Measurements from ENCODE around the gene IL21R.
"Not testable (repeated sequence)": the region's sequence is repeated elsewhere in the genome, so short reads cannot be mapped to it uniquely, and the experiment has no call there.

Gene IL21R

DNA sequence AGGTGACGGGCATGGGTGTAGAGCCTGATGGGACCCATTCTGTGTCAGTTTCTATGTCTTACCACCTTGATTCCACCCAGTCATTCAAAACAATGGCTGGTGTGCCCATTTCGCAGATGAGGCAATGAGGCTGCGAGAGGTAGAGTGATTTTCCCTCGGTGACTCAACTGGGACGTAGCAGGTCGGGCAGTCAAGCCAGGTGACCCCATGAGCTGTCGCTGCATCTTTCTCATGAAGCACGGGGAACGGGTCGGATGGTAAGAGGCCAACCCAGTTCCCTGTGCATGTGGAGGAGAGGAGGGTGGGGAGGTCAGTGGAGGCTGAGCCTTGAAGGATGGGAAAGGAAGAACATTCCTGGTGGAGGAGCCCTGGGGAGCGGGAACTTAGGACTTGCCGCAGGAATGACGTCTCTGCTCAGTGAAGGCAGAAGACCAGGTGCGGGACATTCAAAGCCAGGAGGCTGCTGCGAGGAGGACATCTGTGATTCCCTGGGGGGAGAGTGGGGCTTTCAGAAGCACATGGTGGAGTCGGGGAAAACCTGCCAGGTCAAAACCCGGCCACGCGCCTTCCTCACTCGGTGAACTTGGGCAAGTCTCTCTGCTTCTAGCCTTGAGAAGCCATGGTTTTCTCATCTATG lies 1.1 kb downstream of the IL21R start:
- DNase-seq, result no peak

DNA sequence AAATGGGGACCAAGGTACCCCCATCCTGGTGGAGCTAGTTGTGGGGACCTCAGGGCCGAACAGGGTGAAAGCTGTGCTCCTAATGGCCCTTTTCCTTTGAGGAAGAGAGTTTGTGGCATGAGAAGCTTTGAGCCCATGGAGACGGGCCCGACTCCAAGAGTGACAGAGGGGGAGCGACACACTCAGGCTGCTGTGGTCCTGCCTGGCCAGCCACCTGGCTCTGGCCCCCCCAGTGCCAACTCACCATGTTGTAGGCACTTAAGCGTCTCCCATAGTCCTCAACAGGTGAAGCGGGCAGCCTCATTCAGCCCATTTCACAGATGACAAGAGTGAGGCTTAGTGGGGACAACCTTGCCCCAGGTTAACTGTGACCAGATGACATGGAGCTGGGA lies 1.6 kb downstream of the IL21R start:
- DNase-seq, result no peak

DNA sequence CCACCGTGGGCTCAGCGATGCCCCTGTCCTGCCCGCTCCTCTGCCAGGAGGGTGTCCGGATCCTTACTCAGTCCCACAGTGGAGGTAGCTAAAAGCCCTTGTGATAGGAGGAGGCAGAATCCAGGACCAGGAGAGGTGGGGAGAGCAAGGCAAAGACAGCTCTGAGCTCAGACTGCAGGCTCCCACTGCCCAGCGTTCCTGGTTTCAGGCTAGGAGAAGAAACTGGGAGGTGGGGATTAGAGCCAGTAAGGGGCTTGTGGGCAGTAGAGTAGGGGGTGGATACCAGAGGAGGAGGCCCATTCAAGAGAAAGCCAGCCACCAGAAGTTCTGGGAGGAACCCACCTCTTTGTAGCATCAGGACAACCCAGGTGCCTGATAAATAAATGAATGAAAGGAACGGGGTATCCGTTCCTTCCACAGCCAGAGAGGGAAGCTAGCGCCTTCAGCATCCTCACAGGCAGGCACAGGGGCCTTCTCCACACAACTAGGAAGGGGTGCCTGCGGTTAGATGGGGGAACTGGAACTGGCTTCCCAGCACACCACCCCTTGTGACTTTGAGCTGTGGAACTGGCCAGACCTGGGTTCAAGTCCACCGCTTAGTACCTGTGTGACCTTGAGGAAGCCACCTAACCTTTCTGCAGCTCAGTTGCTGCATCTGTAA lies 2.3 kb downstream of the IL21R start:
- no peak for DNase-seq

DNA sequence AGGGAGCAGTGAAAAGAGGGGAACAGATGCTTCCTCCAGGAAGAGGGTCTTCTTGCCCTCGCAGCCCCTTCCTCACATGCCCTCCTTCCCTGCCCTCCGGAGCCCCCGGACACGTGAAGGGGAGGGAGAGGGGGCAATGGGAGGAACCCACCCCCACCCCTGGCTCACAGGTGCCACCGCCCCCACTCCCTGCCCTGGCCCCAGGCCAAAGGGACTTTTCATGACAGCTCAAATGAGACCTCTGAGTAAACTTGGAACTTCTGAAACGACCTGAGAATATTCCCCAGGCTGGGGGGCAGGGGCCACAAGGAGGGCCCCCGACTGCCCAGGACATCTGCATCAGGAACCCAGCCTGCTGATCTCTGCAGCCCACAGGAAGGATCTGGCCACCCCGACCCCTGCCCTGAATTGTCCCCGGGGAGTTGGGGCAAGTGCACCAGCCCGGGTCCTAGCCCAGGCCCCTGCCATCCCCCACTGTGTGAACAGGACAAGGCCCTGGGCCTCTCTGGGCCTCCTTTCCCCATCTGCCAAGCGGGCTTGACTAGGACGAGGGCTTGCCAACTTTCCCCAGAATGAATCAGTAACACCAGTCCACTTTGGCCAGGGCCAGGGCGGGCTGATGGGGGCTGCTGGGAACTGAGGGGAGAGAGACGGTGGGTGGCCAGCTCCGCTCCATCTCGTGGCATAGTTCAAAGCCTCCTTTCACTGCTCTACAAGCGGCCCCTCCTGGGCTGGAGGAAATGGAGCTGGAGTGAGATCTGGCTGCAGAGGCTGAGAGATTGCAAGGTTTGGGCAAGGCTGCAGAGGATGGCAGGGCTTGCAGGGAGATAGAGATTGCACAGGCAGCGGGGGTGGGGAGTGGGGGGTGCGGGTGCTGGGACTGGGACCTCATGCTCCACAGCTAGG lies 3.8 kb downstream of the IL21R start:
- peak; percentile 20 for DNase-seq

DNA sequence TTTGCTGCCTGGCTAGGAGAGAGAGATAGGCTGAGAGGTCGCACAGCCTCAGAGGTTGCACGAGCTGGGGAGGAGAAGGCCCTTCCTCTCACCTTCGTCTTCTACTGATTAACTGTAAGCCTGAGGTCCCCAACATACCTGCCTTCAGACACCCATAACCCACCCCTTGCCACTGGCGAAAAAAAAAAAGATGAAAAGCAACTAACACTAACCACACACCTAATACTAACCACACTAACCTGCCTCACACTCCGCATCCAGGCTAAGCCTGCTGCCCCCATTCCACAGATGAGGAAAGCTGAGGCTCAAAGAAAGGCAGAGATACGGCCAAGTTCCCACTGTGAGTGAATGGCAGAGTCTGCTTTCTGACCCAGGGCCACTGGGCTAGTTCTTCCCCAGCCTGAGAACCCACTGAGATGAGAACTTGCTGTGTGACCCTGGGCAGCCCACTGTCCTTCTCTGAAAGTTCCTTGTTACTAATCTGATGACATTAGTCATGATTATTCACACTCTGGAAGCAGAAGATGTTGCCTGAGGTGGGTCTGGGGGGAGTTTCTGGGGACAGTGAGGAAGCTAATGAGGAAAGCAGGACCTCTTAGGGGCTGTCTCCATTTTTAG lies 4.6 kb downstream of the IL21R start:
- DNase-seq, result no peak

DNA sequence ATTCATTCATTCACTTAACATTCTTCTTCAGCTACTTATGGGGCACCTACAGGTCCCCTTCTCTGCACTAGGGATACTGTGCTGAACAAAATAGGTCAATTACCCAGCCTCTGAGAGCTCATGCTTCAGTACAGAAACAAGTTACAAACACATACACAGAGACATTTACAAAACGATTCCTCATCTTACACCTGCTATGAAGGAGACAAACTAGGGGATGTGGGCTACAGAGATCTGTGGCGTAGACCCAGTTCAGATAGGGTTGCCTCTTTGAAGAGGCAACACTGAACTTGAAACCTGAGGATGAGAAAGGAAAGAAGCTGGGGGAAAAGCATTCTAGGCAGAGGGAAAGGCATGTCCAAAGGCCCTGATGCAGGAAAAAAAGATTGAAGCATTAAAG lies 5.2 kb downstream of the IL21R start:
- no peak for DNase-seq

DNA sequence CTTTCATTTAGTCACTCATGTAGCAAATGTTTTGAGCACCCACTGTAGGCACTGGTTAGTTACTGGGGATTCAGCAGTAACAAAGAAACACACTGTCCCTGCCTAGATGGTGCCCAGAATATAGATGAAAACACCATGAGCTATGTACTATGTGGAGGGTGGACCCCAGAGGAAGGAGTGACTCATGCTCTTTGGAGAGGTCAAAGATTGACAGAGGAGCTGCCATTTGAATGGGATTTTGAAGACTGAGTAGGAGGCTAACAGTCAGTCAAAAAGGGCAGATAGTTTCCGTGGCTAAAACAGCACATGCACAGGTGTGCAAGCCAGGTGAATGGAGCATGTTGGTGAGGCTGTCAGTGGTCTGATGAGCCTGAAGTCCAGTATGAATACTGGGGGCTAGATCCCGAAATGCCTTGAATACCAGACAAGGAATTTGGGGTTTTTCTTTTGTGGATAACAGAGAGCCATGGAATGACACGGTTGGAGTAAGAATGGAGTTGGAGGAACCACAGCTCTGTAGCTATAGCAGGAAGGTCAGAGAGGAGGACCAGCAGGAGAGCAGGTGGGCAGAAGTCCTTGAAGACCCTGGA lies 6.1 kb downstream of the IL21R start:
- DNase-seq, result no peak

DNA sequence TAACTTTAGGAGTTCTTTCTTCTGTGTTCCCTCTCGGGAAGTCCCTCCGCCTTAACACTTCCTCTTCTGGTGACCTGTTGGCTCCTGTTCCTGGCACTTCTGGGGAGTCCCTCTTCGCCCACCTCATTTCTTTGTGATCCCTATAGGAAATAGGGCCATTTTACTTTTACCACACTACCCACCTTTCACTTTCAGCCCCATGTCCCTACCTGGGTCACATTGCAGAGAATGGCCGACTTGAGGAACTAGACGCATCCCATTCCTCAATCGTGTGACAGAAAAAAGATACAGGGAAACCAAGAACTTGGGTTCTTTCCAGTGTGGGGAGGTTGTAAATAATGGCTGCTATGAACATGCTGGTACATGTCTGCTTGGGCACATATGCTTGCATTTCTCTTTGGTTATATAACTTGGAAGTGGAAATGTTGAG lies 6.6 kb downstream of the IL21R start:
- DNase-seq, result no peak

DNA sequence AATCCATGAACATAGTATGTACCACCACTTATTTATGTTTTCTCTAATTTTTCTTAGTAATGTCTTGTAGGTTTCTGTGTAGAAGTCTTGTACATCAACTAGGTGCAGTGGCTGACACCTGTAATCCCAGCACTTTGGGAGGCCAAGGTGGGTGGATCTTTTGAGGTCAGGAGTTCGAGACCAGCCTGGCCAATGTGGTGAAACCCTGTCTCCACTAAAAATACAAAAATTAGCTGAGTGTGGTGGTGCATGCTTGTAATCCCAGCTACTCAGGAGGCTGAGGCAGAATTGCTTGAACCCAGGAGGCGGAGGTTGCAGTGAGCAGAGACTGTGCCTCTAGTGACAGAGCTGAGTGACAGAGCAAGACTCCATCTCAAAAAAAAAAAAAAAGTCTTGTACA lies 8.0 kb downstream of the IL21R start:
- DNase-seq, result not testable (repeated sequence)

DNA sequence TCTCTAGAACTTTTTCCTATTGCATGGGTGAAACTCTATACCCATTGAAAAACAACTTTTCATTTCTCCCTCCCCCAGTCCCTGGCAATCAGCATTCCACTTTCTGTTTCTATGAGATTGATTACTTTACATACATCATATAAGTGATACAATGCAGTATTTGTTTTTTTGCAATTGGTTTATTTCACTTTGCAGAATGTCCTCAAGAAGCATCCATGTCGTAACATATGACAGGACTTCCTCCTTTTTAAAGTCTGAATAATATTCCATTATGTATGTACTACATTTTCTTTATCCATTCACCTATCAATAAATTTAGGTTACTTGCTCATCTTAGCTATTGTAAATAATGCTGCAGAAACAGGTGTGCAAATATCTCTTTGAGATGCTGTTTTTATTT lies 8.8 kb downstream of the IL21R start:
- DNase-seq, result no peak

DNA sequence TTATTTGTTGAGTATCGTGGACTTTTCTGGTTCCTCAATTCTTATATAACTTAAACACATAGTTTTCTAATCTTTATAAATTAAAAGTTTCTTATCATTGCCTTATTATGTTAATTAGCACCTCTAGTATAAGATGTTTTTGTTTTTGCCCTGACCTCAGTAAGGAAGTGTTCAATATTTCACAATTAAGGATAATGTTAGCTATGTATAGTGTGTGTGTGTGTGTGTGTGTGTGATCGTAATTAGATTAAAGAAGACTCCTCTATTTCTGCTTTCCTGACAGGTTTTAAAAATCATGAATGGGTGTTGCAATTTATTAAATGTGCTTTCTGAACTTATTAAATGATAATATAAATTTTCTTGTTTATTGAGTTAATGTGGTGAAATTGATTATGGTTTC lies 12.0 kb downstream of the IL21R start:
- no peak for DNase-seq

DNA sequence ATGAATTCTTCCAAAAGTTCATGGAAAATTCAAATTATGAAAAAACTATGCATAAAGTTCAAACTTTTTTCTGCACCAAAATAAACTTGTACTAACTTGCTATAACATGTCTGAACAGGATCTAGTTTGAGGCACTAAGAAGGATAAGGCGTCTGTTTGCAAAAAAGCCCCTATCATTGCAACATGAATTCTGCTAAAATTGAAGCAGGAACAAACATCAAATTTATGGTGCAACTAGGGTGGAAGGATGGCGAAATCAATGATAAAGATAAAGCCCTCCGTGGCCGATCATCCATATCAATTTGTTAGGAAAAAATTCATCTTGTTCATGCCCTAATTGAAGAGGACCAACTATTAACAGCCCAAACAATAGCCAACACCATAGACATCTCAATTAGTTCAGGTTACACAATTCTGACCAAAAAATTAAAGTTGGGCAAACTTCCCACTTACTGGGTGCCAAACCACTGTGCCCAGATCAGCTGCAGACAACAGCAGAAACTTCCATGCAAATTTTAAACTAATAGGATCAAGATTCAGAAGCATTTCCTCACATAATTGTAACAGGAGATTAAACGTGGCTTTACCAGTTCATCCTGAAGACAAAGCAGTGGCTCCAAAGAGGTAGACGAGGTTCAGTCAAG lies 12.9 kb downstream of the IL21R start:
- DNase-seq, result no peak

DNA sequence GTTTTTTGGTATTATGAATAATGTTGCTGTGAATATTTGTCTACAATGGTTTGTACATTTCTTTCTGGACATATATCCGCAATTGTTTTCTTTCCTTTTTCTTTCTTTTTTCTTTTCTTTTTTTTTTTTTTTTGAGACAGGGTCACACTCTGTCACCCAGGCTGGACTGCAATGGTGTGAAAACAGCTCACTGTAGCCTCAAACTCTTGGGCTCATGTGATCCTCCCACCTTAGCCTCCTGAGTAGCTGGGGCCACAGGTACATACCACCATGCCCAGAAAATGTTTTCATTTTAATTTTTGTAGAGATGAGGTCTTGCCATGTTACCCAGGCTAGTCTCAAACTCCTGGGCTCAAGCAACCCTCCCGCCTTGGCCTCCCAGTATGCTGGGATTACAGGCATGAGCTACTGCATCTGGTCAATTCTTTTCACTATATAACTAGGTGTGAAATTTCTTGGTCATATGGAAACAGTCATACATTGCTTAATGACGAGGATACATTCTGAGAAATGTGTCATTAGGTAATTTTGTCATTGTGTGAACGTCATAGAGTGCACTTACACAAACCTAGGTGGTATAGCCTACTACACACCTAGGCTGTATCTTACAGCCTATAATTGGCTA lies 15.2 kb downstream of the IL21R start:
- no peak for DNase-seq

DNA sequence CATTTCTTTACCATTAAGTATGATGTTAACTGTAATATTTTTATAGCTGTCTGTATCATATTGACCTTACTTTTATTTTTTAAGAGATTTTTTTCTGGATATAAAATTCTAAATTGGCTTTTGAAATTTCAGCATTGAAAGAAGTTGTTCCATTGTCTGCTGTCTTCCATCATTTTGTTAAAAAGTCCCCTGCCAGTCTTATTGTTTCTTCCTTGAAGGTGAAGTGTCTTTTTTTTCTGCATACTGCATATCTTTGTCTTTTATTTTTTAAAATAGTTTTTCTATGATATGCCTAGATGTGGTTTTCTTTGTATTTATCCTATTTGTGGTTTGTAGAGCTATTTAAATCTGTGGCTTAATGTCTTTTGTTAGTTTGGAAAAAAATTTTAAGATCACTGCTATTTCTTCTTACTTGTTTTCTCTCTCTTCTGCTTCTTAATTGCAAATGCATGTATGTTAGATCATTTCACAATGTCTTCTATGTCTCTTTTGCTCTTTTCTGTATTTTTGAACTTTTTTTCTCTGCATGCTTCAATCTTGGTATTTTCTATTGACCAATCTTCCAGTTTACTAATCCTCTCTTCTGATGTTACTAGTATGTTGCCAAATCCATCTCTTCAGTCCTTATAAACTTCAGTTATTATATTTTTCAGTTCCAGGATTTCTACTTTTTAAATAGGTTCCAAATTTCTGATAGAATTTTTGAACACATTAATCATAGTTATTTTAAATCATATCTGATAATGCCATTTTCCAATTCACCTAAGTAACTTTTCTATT lies 20.2 kb downstream of the IL21R start:
- no peak for DNase-seq

DNA sequence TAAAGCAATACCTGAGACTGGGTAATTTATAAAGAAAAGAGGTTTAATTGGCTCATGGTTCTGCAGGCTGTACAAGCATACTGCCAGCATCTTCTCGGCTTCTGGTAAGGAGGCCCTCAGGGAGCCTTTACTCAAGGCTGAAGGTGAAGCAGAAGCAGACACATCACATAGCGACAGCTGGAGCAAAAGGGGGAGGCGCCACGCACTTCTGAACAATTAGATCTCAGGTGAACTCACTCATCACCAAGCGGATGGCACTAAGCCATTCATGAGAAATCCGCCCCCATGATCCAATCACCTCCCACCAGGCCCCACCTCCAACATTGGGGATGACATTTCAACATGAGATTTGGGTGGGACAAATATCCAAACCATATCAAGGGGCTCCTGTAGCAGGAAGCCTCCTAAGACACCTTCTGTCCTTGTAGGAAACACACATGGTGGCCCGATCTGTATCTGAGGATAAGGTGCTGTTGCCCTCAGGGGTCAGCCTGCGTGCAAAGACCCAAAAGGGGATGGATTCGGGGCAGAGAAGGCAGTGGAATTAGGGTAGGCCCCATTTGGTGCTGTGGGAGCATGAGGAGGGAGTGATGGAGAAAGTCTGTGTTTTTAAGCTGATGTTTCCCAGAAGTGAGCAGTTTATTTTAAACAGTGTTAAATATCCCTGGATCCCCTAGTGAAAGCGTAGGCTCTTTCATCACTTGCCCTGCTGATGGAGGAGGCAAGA lies 23.0 kb downstream of the IL21R start:
- DNase-seq, result no peak

DNA sequence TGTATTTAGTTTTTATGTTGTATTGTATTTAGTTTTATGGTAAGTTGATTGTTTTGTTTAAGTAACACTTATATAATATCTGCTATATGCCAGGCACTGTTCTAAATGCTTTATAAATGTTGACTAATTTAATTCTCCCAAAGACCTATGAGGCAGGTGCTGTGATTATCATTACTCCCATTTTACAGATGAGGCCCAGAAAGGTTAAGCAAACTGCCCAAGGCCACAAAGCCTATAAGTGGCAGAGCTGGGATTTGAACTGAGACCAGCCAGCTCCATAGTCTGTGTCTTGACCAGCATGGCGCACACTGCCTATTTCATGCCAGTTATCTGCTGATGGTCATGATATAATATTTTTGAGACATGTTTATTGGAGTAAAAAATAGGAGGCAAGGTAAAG lies 24.0 kb downstream of the IL21R start:
- DNase-seq, result no peak

DNA sequence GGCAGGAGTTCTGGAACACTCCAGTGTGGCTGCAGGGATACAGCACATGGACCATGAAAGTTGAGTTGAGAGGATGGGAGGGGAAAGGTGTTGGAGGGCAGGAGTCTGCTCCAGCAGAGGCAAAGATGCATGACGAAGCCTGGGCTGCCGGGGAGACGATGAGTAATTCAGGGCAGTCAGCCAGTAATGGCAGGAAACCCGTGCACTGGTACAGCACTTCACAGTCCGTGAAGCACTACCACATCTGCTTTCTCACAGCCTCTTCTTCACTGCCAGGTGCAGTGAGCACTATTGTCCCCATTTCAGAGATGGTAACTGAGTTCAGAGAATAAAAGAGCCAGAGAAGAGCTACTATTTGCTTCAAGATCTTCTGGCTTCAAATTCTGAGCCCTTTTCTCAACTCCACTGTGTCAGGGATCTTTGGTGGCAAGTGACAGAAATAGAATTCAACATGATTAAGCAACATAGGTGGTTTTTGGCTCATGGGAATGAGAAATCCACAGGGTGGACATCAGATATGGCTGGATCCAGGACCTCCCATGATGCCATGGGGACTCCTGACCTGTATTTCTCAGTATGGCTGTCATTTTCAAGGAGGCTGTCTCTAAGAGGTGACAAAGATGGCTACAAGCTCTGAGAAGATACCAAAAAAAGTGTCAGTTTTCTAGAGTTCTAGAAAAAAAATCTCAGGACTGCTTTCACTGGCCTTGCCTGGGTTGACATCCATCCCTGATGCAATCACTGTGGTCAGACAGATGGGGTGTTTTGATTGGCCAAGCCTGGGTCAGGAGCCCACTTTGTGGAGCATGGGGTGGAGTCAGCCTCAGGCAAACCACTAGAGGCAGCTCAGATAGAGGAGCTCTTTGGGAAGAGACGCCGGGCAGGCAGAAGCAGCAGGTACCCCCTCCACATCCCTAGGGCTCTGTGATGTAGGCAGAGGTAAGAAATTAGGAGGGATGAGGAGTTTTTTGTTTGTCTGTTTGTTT lies 24.7 kb downstream of the IL21R start:
- peak; percentile 26 for DNase-seq

DNA sequence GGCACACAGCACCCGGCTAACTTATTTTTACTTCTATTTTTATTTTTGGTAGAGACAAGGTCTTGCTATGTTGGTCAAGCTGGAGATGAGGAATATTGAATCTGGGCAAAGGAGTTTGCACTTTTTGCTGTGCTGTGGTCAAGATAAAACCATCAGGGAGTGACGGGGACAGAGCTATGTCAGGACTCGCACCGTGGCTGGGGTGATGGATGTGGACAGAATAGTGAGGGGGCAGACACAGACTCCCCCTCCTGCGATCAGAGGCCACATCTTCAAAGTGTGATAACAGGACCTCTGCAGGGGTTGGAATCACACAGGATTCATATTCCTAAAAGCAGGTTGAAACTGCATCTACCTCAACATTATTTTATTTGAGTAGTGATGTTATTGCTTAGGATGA lies 25.6 kb downstream of the IL21R start:
- no peak for DNase-seq

Data from effector CD8-positive, alpha-beta T cell (primary cell).